Mesodermal cell (in vitro differentiated cells): ENCODE data around the gene NME1.

Experiments used
- H3K27ac ChIP-seq: 2 replicates; pipeline ENCODE4 v1.7.0; 2013; ENCODE audit warnings: mild to moderate bottlenecking, low read depth, low read length, moderate library complexity; ENCODE audit not compliant: severe bottlenecking
- H3K36me3 ChIP-seq: 2 replicates; pipeline ENCODE4 v1.7.1; 2013; ENCODE audit warnings: mild to moderate bottlenecking, low read length, moderate library complexity; ENCODE audit not compliant: control insufficient read depth, insufficient read depth
- H3K4me1 ChIP-seq: one replicate; pipeline ENCODE4 v1.7.1; 2013; ENCODE audit warnings: mild to moderate bottlenecking, low read length; ENCODE audit not compliant: insufficient read depth, control insufficient read depth, poor library complexity, severe bottlenecking
- H3K4me3 ChIP-seq: 2 replicates; pipeline ENCODE4 v1.7.0; 2013; ENCODE audit warnings: low read length, control low read depth, mild to moderate bottlenecking; ENCODE audit not compliant: insufficient read depth, poor library complexity, severe bottlenecking; ENCODE audit errors: extremely low read depth
- H3K9me3 ChIP-seq: 2 replicates; pipeline ENCODE4 v1.7.1; 2013; ENCODE audit warnings: mild to moderate bottlenecking, low read length, moderate library complexity; ENCODE audit not compliant: control insufficient read depth
- WGBS, 2 experiments: methylation state at CpG; one replicate each; pipeline ENCODE4 v1.1.5; 2013; ENCODE audit warnings: missing lambda C conversion rate in 2 of 2; ENCODE audit not compliant: insufficient coverage in 2 of 2; 5-methylcytosine and 5-hydroxymethylcytosine counted together

NME1 gene

GRCh38 chr17:51191895-51192294, 38.5 kb downstream of the NME1 start:
- no peaks in the 10 kb centered on the region for H3K9me3 ChIP-seq
- WGBS, 2 experiments: 100% methylated on average over 1 of the region's 2 CpGs; no CpG with 5 or more reads in 1 of the 2 experiments
- no peak overlapping the region for H3K4me3 ChIP-seq
- H3K4me1 ChIP-seq: no peaks in the 10 kb centered on the region
- peaks cover 81% of the 10 kb centered on the region for H3K36me3 ChIP-seq
- no peak overlapping the region for H3K27ac ChIP-seq

DNA sequence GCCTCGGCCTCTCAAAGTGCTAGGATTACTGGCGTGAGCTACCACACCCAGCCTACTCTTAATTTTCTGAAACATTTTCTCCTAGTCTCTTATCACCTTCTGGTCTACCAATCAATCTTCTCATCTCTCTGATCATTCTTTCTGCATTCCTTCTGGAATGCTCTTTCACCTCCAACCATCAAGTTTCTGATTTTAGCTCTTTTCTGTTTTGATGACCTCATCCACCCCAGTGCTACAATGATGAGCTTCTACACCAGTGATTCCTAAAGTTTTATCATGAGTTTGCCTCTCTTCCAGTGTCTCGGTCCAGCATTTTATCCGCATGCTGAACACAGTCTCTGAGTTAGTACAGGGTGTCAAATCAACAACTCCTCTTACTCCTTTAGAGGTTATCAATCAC, 44.4 kb downstream of the NME1 start:
- 99 to 100% methylated on average over 4 of the region's 4 CpGs for WGBS, 2 experiments
- Histone ChIP-seq H3K27ac (no peak overlapping the region), H3K4me3 (no peak overlapping the region), H3K36me3 (peaks cover 74% of the 10 kb centered on the region), H3K4me1 (no peaks in the 10 kb centered on the region), H3K9me3 (no peaks in the 10 kb centered on the region)

DNA sequence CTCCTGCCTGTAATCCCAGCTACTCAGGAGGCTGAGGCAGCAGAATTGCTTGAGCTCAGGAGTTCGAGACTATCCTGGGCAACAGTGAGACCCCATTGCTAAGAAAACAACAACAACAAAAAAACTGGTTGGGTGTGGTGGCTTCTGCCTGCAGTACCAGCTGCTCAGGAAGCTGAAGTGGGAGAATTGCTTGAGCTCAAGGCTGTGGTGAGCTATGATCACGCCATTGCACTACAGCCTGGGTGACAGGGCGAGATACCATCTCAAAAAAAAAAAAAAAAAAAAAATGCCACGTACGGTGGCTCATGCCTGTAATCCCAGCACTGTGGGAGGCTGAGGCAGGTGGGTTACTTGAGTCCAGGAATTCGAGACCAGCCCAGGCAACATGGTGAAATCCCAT, 46.9 kb downstream of the NME1 start:
- H3K9me3 ChIP-seq: no peaks in the 10 kb centered on the region
- no peak overlapping the region for H3K27ac ChIP-seq
- H3K4me3 ChIP-seq: no peak overlapping the region
- H3K36me3 ChIP-seq: peaks cover 69% of the 10 kb centered on the region
- 100% methylated on average over 2 of the region's 6 CpGs; no CpG with 5 or more reads in 1 of the 2 experiments for WGBS, 2 experiments
- H3K4me1 ChIP-seq: no peaks in the 10 kb centered on the region

DNA sequence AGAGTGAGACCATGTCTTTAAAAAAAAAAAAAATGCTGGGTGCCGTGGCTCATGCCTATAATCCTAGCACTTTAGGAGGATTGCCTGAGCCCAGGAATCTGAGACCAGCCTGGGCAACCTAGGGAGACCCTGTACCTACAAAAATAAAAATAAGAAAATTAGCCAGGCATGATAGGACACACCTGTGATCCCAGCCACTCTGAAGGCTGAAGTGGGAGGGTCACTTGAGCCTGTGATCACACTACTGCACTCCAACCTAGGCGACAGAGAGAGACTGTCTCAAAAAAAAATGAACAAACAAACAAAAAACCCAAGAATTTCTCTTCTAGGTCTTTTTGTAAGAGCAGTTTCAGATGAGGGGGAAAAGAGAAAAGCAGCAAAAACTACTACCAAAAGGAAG, 47.5 kb downstream of the NME1 start:
- no peak overlapping the region for H3K4me3 ChIP-seq
- H3K27ac ChIP-seq: no peak overlapping the region
- no peaks in the 10 kb centered on the region for H3K9me3 ChIP-seq
- H3K4me1 ChIP-seq: no peaks in the 10 kb centered on the region
- H3K36me3 ChIP-seq: peaks cover 69% of the 10 kb centered on the region
- 83% methylated on average over 1 of the region's 2 CpGs; no CpG with 5 or more reads in 1 of the 2 experiments for WGBS, 2 experiments

GRCh38 chr17:51203838-51204237, 50.5 kb downstream of the NME1 start:
- H3K36me3 ChIP-seq: peaks cover 60% of the 10 kb centered on the region
- H3K4me3 ChIP-seq: no peak overlapping the region
- no peaks in the 10 kb centered on the region for H3K4me1 ChIP-seq
- H3K27ac ChIP-seq: no peak overlapping the region
- no peaks in the 10 kb centered on the region for H3K9me3 ChIP-seq
